H1 (cell line): ENCODE measurements around the gene ELOVL3. TPM values are rescaled to one million over a fixed set of nuclear protein-coding genes. Genes with fewer than 3 reads are reported as not detected.

ENCODE experiments used
- CTCF ChIA-PET: fragments of 300-600 bp; sonication (Branson Sonifier 250); formaldehyde crosslinking; loops from one replicate; lab custom pipeline; 2021; ENCODE audit not compliant: partially characterized antibody; lab: Charles Lee
- POLR2A ChIA-PET: fragments of 300-600 bp; sonication (Branson Sonifier 250); formaldehyde crosslinking; loops from one replicate; lab custom pipeline; 2021; ENCODE audit warnings: inconsistent platforms; ENCODE audit not compliant: partially characterized antibody; lab: Charles Lee
- DNase-seq, 2 experiments: peaks; one replicate each; pipeline versions ENCODE4 v3.0.0 to v3.0.0-alpha.2; 2010 to 2022; ENCODE audit warnings: low spot score in 2 of 2, low read depth in 1 of 2, mixed read lengths in 1 of 2
- FAIRE-seq: peaks from 2 replicates; lab custom pipeline; 2011; peaks lifted over from hg19 to GRCh38; lab: Jason Lieb, UNC
- H2AFZ ChIP-seq: 2 replicates; pipeline ENCODE4 v1.8.1; 2012; ENCODE audit warnings: low read length, inconsistent platforms
- H2AK5ac ChIP-seq: 2 replicates; pipeline ENCODE4 v1.6.1; 2013; ENCODE audit warnings: low read depth, low read length
- H2BK120ac ChIP-seq: replicated peaks from 2 replicates; pipeline ENCODE3; 2013; ENCODE audit warnings: low read depth, low read length, inconsistent platforms
- H2BK12ac ChIP-seq: 2 replicates; pipeline ENCODE4 v1.6.1; 2013; ENCODE audit warnings: low read depth, low read length
- H2BK15ac ChIP-seq: 2 replicates; pipeline ENCODE4 v1.6.1; 2013; ENCODE audit warnings: low read length
- H2BK20ac ChIP-seq: 2 replicates; pipeline ENCODE4 v1.6.1; 2013; ENCODE audit warnings: low read length
- H2BK5ac ChIP-seq: 2 replicates; pipeline ENCODE4 v1.6.1; 2013; ENCODE audit warnings: low read depth, low read length
- H3K14ac ChIP-seq: 2 replicates; pipeline ENCODE4 v1.6.1; 2013; ENCODE audit warnings: inconsistent platforms; ENCODE audit not compliant: insufficient read length
- H3K18ac ChIP-seq: 2 replicates; pipeline ENCODE4 v1.6.1; 2013; ENCODE audit warnings: low read length; ENCODE audit errors: extremely low read depth
- H3K23ac ChIP-seq: 2 replicates; pipeline ENCODE4 v1.6.1; 2013; ENCODE audit warnings: inconsistent platforms; ENCODE audit not compliant: insufficient read length
- H3K23me2 ChIP-seq: 2 replicates; pipeline ENCODE4 v1.6.1; 2013; ENCODE audit warnings: low read depth, low read length
- H3K27ac ChIP-seq: 2 replicates; pipeline ENCODE4 v1.6.1; 2011; ENCODE audit warnings: low read depth, low read length, inconsistent platforms
- H3K27me3 ChIP-seq, 4 experiments: replicated peaks in 1 of 4; 1 replicate in 1 of 4; 2 replicates in 3 of 4; pipeline versions ENCODE4 v1.6.1 to v1.8.1; 2011 to 2013; ENCODE audit warnings: low read length in 3 of 4, mild to moderate bottlenecking in 3 of 4, inconsistent platforms in 2 of 4, mixed read lengths in 2 of 4, moderate library complexity in 1 of 4; ENCODE audit not compliant: control insufficient read depth in 3 of 4, insufficient read depth in 3 of 4; ENCODE audit errors: extremely low read depth in 1 of 4
- H3K36me3 ChIP-seq, 4 experiments: 2 replicates each; pipeline versions ENCODE4 v1.6.1 to v1.8.1; 2011 to 2013; ENCODE audit warnings: mild to moderate bottlenecking in 4 of 4, low read length in 3 of 4, moderate library complexity in 2 of 4, control low read depth in 1 of 4, inconsistent platforms in 1 of 4; ENCODE audit not compliant: insufficient read depth in 4 of 4, control insufficient read depth in 2 of 4
- H3K4ac ChIP-seq: replicated peaks from 2 replicates; pipeline ENCODE3; 2013; ENCODE audit warnings: low read length, low read depth, mixed read lengths, inconsistent platforms; ENCODE audit not compliant: insufficient read length
- H3K4me1 ChIP-seq, 4 experiments: replicated peaks in 1 of 4; 1 replicate in 1 of 4; 2 replicates in 3 of 4; pipeline versions ENCODE4 v1.6.1 to v1.8.1; 2011 to 2013; ENCODE audit warnings: low read length in 3 of 4, inconsistent platforms in 2 of 4, mixed read lengths in 1 of 4; ENCODE audit not compliant: insufficient read depth in 4 of 4, control insufficient read depth in 3 of 4
- H3K4me2 ChIP-seq, 2 experiments: 2 replicates each; pipeline versions ENCODE4 v1.6.1 to v1.8.1; 2011 to 2013; ENCODE audit warnings: low read depth in 2 of 2, low read length in 2 of 2, control low read depth in 1 of 2, inconsistent platforms in 1 of 2, mild to moderate bottlenecking in 1 of 2; ENCODE audit not compliant: insufficient read depth in 1 of 2
- H3K4me3 ChIP-seq, 4 experiments: fragments of 200-600, 300-600 bp in 1 of 4; sonication (generic), shearing (Covaris generic), sonication (Bioruptor Twin) in 1 of 4; 2 replicates each; pipeline versions ENCODE4 v1.5.1 to v1.8.1; 2011 to 2016; ENCODE audit warnings: low read length in 4 of 4, low read depth in 3 of 4, control low read depth in 2 of 4, inconsistent platforms in 2 of 4, mild to moderate bottlenecking in 2 of 4, mixed read lengths in 1 of 4, moderate library complexity in 1 of 4; ENCODE audit not compliant: insufficient read depth in 2 of 4; ENCODE audit errors: extremely low read depth in 1 of 4
- H3K56ac ChIP-seq: replicated peaks from 2 replicates; pipeline ENCODE3; 2013; ENCODE audit warnings: low read depth, mild to moderate bottlenecking, mixed read lengths, low read length, inconsistent platforms; ENCODE audit not compliant: insufficient read length
- H3K79me1 ChIP-seq: 2 replicates; pipeline ENCODE4 v1.6.1; 2013; ENCODE audit warnings: low read depth, low read length, control low read depth
- H3K79me2 ChIP-seq, 2 experiments: 2 replicates each; pipeline versions ENCODE4 v1.6.1 to v1.8.1; 2012 to 2013; ENCODE audit warnings: low read length in 2 of 2, mild to moderate bottlenecking in 2 of 2, inconsistent platforms in 1 of 2; ENCODE audit not compliant: insufficient read depth in 2 of 2, control insufficient read depth in 1 of 2
- H3K9ac ChIP-seq, 4 experiments: replicated peaks in 1 of 4; 1 replicate in 1 of 4; 2 replicates in 3 of 4; pipeline versions ENCODE4 v1.6.1 to v1.8.1; 2011 to 2013; ENCODE audit warnings: low read depth in 3 of 4, low read length in 3 of 4, control low read depth in 2 of 4, mild to moderate bottlenecking in 2 of 4, moderate library complexity in 2 of 4, inconsistent platforms in 1 of 4; ENCODE audit errors: extremely low read depth in 1 of 4
- H3K9me3 ChIP-seq, 2 experiments: 2 replicates each; pipeline versions ENCODE4 v1.6.1 to v1.8.1; 2012 to 2013; ENCODE audit warnings: mild to moderate bottlenecking in 2 of 2, moderate library complexity in 2 of 2, control low read depth in 1 of 2, inconsistent platforms in 1 of 2, low read depth in 1 of 2, low read length in 1 of 2, mixed read lengths in 1 of 2; ENCODE audit not compliant: insufficient read depth in 2 of 2
- H4K20me1 ChIP-seq, 2 experiments: replicated peaks in 1 of 2; 2 replicates each; pipeline versions ENCODE3 to v1.8.1; 2011 to 2013; ENCODE audit warnings: inconsistent platforms in 2 of 2, low read length in 2 of 2, mild to moderate bottlenecking in 1 of 2; ENCODE audit not compliant: insufficient read depth in 2 of 2, control insufficient read depth in 1 of 2
- H4K5ac ChIP-seq: 2 replicates; pipeline ENCODE4 v1.6.1; 2013; ENCODE audit warnings: low read length, low read depth, mixed read lengths, inconsistent platforms; ENCODE audit not compliant: insufficient read length
- H4K8ac ChIP-seq: 2 replicates; pipeline ENCODE4 v1.8.0; 2013; ENCODE audit warnings: mild to moderate bottlenecking, moderate library complexity, low read length, inconsistent platforms; ENCODE audit not compliant: insufficient read depth; ENCODE audit errors: extremely low read depth
- H4K91ac ChIP-seq: replicated peaks from 2 replicates; pipeline ENCODE3; 2013; ENCODE audit warnings: low read length, mixed read lengths, inconsistent platforms; ENCODE audit not compliant: insufficient read length
- ATF3 ChIP-seq: IDR thresholded peaks from 2 replicates; pipeline ENCODE4 v1.6.1; 2011; ENCODE audit warnings: low read depth, mild to moderate bottlenecking, low read length; ENCODE audit not compliant: insufficient read depth
- CHD1 ChIP-seq: IDR thresholded peaks from 2 replicates; pipeline ENCODE4 v1.6.1; 2012; ENCODE audit warnings: low read depth, low read length, improper control_type of control experiment
- CHD2 ChIP-seq: IDR thresholded peaks from 2 replicates; pipeline ENCODE4 v1.6.1; 2012; ENCODE audit warnings: low read length, improper control_type of control experiment
- EZH2 ChIP-seq: fragments of 200-600 bp; sonication (generic); IDR thresholded peaks from 2 replicates; pipeline ENCODE4 v1.7.1; 2012; ENCODE audit warnings: low read depth, mild to moderate bottlenecking, moderate library complexity, low read length, inconsistent platforms; ENCODE audit not compliant: severe bottlenecking
- FOSL1 ChIP-seq: IDR thresholded peaks from 2 replicates; pipeline ENCODE4 v1.6.1; 2011; ENCODE audit warnings: mild to moderate bottlenecking, low read depth, low read length, moderate library complexity; ENCODE audit not compliant: insufficient read depth
- JUN ChIP-seq: IDR thresholded peaks from 2 replicates; pipeline ENCODE4 v1.6.1; 2011; ENCODE audit warnings: low read depth, mild to moderate bottlenecking, improper control_type of control experiment, low read length
- NRF1 ChIP-seq: IDR thresholded peaks from 2 replicates; pipeline ENCODE4 v1.6.1; 2011; ENCODE audit warnings: mild to moderate bottlenecking, low read depth, low read length, improper control_type of control experiment
- RAD21 ChIP-seq, 2 experiments: IDR thresholded peaks in 1 of 2; conservative IDR thresholded peaks in 1 of 2; 2 replicates each; pipeline ENCODE4 v1.6.1; 2011; ENCODE audit warnings: low read depth in 2 of 2, low read length in 2 of 2, improper control_type of control experiment in 1 of 2, inconsistent platforms in 1 of 2, mild to moderate bottlenecking in 1 of 2, moderate library complexity in 1 of 2
- SAP30 ChIP-seq: fragments of 300-600 bp; sonication (generic); IDR thresholded peaks from 2 replicates; pipeline ENCODE4 v1.7.1; 2012; ENCODE audit warnings: low read length, moderate library complexity, mild to moderate bottlenecking, inconsistent platforms; ENCODE audit not compliant: insufficient read depth, insufficient replicate concordance
- SIN3A ChIP-seq, 2 experiments: IDR thresholded peaks in 1 of 2; conservative IDR thresholded peaks in 1 of 2; 2 replicates each; pipeline ENCODE4 v1.6.1; 2011 to 2012; ENCODE audit warnings: low read length in 2 of 2, improper control_type of control experiment in 1 of 2, low read depth in 1 of 2, mild to moderate bottlenecking in 1 of 2
- SIX5 ChIP-seq: IDR thresholded peaks from 2 replicates; pipeline ENCODE4 v1.6.1; 2011; ENCODE audit warnings: mild to moderate bottlenecking, low read depth, low read length
- SP4 ChIP-seq: IDR thresholded peaks from 2 replicates; pipeline ENCODE4 v1.6.1; 2012; ENCODE audit warnings: low read length, inconsistent platforms
- TBP ChIP-seq: IDR thresholded peaks from 2 replicates; pipeline ENCODE4 v1.6.1; 2011; ENCODE audit warnings: low read depth, low read length, improper control_type of control experiment
- YY1 ChIP-seq: IDR thresholded peaks from 2 replicates; pipeline ENCODE4 v1.6.1; 2011; ENCODE audit warnings: low read depth, mild to moderate bottlenecking, low read length
- WGBS, 2 experiments: shearing (Covaris generic) in 1 of 2; methylation state at CpG; one replicate each; pipeline versions ENCODE4 v1.1.6 to v1.1.7; 2013 to 2015; ENCODE audit warnings: low lambda C conversion rate in 2 of 2, mixed read lengths in 2 of 2, inconsistent platforms in 1 of 2, low coverage in 1 of 2, missing lambda C conversion rate in 1 of 2; ENCODE audit not compliant: insufficient replicate concordance in 2 of 2, insufficient coverage in 1 of 2, insufficient read length in 1 of 2; ENCODE audit errors: extremely low coverage in 1 of 2, missing lambda C conversion rate in 1 of 2; 5-methylcytosine and 5-hydroxymethylcytosine counted together
- polyA plus RNA-seq, 7 experiments: library from polyadenylated mRNA; depleted of rRNA in 3 of 7; stranded (reverse) in 5 of 7; unstranded in 2 of 7; fragments of >200 nt in 5 of 7; fragments of 200-250 nt in 2 of 7; gene quantifications; 1 replicate in 5 of 7; 2 replicates in 1 of 7; 4 replicates in 1 of 7; pipeline versions ENCODE4 v1.2.1 to v1.2.3, GENCODE V29; 2011 to 2013; ENCODE audit warnings: missing spikeins in 2 of 7, mixed read lengths in 2 of 7
- total RNA-seq: library from RNA; stranded (reverse); fragmentation: NEBNext Ultra II Directional; extraction: Animal tissue kit (Norgen Biotek cat#: 25700); gene quantifications from 2 replicates; pipeline ENCODE4 v1.2.1, GENCODE V29; 2021

Gene ELOVL3
- total and polyA plus RNA-seq, 2 of the 8 experiments (the other 6 are each of a cell fraction or from before 2014, with no cell fraction given), result 0.27 TPM; not detected in 1

GRCh38 chr10:102274062-102274461 lies 48.0 kb downstream of the ELOVL3 start:
- no peaks in the 10 kb centered on the region for H3K79me2 ChIP-seq
- TF ChIP-seq RAD21 (IDR thresholded peaks at IDR 0.05 in 1 of 2, conservative IDR thresholded peaks at IDR 0.05 in 1 of 2; ENCODE audit: low read depth in 2 of 2, low read length in 2 of 2), result no peak
- TF ChIP-seq CHD2, result no peak
- TF ChIP-seq SIN3A (conservative IDR thresholded peaks at IDR 0.05 in 1 of 2, IDR thresholded peaks at IDR 0.05 in 1 of 2; ENCODE audit: low read depth in 1 of 2, low read length in 2 of 2), result no peak
- TF ChIP-seq SIX5, result no peak
- no peak for TF ChIP-seq NRF1
- no peak for TF ChIP-seq JUN
- no peak for TF ChIP-seq EZH2
- TF ChIP-seq YY1, result no peak
- no peak for TF ChIP-seq SP4
- no peak for TF ChIP-seq ATF3
- no peak for TF ChIP-seq SAP30
- TF ChIP-seq FOSL1, result no peak
- no peak for TF ChIP-seq CHD1
- TF ChIP-seq TBP, result no peak

More at GRCh38 chr10:102274062-102274461, 48.0 kb downstream of the ELOVL3 start:
- Histone ChIP-seq H3K14ac (no peak overlapping the region), H3K36me3 (no peaks in the 10 kb centered on the region), H2BK20ac (no peak overlapping the region), H3K27ac (no peak overlapping the region), H4K8ac (no peak overlapping the region), H4K5ac (no peak overlapping the region), H3K23ac (no peak overlapping the region), H3K9ac (no peak overlapping the region), H3K79me1 (no peaks in the 10 kb centered on the region; the same call in 1 of the 2 replicates), H3K23me2 (no peaks in the 10 kb centered on the region), H2AFZ (no peak overlapping the region), H2AK5ac (no peak overlapping the region), H3K4me2 (no peak overlapping the region), H2BK15ac (no peak overlapping the region), H3K4ac (no peak overlapping the region), H3K4me3 (no peak overlapping the region), H4K20me1 (peaks cover 0 to 3% of the 10 kb centered on the region in 2 experiments), H4K91ac (no peak overlapping the region), H3K56ac (no peak overlapping the region), H2BK120ac (no peak overlapping the region), H3K4me1 (no peaks in the 10 kb centered on the region), H3K27me3 (no peaks in the 10 kb centered on the region), H2BK5ac (no peak overlapping the region), H2BK12ac (no peak overlapping the region), H3K9me3 (no peaks in the 10 kb centered on the region), H3K18ac (no peak overlapping the region)
- ChIA-PET CTCF (interaction anchor here (0.6 to 1.2 kb wide), 3 partner anchors 16 to 78 kb away, joined by 3 read pairs; no protein-coding TSS in a partner anchor), POLR2A (no interaction called here)
- FAIRE-seq, result no peak
- 95% methylated on average over 1 of the region's 1 CpG; no CpG with 5 or more reads in 1 of the 2 experiments for WGBS, 2 experiments
- no peak for DNase-seq
